Measurements from ENCODE around the gene ERVK3-1.
"Not testable (repeated sequence)": the region's sequence is repeated elsewhere in the genome, so short reads cannot be mapped to it uniquely, and the experiment has no call there.

ERVK3-1 gene

DNA sequence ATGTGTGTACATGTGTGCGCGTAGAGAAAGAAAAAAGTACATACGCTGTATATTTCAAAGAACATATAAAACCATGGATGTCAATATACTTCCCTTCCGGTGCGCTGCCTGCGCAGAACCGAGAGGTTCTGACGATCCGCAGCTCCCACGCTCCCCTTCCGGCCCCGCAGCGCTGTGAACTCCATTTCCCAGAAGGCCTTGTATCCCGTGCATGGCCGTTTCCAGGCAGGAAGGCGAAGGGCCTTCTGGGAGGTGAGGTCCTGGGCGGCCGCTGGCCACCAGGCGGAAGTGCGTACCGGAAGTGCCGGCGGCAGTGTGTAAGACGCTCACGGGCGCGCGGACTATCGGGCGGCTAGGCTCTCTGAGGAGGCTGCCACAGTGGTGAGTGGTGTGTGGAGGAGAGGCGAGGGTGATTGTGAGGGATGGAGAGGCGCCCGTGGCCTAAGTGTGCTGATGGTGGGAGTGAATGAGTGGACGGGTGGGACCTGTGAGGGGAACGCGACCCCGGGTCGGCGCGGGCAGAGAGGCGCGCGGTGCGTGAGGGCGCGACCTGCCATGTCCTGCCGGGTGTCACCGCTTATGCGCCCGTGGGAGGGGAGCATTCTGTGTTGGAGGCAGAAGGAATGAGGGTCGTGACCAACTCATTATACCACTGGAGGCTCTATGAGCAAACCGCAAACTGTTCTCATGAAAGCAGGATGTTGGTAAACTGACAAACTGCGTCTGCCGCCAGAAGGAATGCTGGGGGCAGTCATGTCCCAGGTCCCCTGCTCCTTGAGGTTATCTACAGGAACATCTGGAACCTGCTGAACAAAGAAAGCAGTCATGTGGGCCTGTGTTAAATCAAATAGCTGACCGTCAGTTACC is at the start of gene ERVK3-1:
ERVK3-1 (plus strand) TSS at position 313 of the 867 bp plus-strand sequence. CDS start 6,792 bp downstream, outside the sequence.
- DNase-seq (ENCODE audit: low read depth in 2 of 2), result peak; percentile 90 to 93

DNA sequence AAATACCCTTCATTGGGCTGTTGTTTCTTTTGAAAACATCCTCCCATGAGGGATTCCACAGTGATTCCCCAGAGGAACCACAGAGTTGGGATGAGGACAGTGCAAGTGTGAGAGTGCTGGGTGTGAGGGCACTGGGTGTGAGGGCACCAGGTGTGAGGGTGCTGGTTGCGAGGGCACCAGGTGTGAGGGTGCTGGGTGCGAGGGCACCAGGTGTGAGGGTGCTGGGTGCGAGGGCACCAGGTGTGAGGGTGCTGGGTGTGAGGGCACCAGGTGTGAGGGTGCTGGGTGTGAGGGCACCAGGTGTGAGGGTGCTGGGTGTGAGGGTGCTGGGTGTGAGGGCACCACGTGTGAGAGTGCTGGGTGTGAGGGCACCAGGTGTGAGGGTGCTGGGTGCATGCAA is 46.9 kb upstream of the ERVK3-1 start:
- not testable (repeated sequence) for DNase-seq (ENCODE audit: low read depth in 2 of 2)

DNA sequence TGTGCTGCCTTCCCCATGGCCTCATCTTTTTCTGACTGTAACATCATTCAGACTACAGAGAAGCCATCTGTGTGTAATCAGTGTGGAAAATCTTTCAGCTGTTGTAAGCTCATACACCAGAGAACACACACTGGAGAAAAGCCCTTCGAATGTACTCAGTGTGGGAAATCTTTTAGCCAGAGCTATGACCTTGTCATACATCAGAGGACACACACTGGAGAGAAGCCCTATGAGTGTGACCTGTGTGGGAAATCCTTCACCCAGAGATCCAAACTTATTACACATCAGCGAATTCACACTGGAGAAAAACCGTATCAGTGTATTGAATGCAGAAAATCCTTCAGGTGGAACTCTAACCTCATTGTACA is 43.6 kb upstream of the ERVK3-1 start:
- DNase-seq (ENCODE audit: low read depth in 2 of 2), result no peak

DNA sequence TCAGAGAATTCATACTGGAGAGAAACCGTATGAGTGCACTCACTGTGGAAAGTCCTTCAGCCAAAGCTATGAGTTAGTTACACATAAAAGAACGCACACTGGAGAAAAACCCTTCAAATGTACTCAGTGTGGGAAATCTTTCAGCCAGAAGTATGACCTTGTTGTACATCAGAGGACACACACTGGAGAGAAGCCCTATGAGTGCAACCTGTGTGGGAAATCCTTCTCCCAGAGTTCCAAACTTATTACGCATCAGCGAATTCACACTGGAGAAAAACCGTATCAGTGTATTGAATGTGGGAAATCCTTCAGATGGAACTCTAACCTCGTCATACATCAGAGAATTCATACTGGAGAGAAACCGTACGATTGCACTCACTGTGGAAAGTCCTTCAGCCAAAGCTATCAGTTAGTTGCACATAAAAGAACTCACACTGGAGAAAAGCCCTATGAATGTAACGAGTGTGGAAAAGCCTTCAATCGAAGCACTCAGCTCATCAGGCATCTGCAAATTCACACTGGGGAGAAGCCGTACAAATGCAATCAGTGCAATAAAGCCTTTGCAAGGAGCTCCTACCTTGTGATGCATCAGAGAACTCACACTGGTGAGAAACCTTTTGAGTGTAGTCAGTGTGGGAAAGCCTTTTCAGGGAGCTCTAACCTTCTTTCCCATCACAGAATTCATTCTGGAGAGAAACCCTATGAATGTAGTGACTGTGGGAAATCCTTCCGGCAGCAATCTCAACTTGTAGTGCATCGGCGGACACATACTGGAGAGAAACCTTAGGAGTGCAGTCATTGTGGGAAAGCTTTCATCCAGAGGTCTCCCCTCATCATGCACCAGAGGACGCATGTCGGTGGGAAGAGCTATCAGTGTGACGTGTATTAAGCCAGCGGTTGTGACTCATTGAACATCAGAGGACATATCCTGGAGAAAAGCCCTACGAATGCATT is 42.9 kb upstream of the ERVK3-1 start:
- DNase-seq (ENCODE audit: low read depth in 2 of 2), result no peak

- no peak for DNase-seq (ENCODE audit: low read depth in 2 of 2)
Measured at GRCh38 chr19:58262922-58263296, 42.3 kb upstream of the ERVK3-1 start.

GRCh38 chr19:58265100-58265499 is 40.1 kb upstream of the ERVK3-1 start:
- no peak for DNase-seq (ENCODE audit: low read depth in 2 of 2)

GRCh38 chr19:58268344-58268743 is 36.8 kb upstream of the ERVK3-1 start:
- no peak for DNase-seq (ENCODE audit: low read depth in 2 of 2)

- no peak for DNase-seq (ENCODE audit: low read depth in 2 of 2)
Measured at GRCh38 chr19:58274771-58275201, 30.4 kb upstream of the ERVK3-1 start.

GRCh38 chr19:58275564-58275963 is 29.6 kb upstream of the ERVK3-1 start:
- no peak for DNase-seq (ENCODE audit: low read depth in 2 of 2)

DNA sequence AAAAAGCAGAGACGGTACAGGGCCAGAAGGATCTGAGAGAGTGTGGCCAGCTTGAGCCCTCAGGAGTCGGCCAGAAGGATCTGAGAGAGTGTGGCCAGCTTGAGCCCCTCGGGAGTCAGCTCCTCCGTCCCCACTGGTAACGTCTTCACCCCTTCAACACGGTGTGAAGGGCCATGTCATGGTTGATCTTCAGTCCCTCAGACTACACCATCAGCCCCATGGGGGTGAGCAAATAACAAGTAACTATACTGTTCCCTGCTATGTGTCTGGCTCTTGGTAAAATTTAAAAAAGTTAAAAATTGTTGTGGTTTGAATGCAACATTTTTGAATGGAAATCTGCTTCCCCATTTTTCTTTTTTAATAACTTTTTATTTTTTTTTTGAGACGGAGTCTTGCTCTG is 28.0 kb upstream of the ERVK3-1 start:
- no peak for DNase-seq (ENCODE audit: low read depth in 2 of 2)

- no peak for DNase-seq (ENCODE audit: low read depth in 2 of 2)
Measured at GRCh38 chr19:58277748-58278540, 27.2 kb upstream of the ERVK3-1 start.

DNA sequence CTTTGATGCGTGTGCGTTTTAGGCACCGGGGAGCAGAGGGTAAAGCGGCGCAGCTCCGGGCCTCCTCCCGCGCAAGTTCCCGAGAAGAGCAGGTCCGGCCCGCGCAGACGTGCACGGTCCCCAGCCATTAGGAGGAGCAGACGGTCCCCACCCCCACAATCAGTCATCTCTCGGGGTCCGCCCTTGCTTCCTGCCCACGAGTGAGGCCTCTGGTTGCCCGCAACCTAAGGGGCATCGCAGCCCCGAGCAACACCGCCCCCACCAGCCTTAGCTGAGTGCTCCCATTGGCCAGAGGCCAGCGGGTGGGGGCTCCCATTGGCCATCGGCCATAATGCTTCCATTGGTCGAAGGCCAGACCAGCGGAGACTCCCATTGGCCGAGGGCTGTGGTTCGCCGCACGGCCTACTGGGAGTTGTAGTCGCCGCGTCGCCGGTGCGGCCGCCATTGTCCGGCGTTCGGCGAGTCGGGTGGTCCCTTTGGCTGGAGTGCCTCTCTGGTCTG is 26.6 kb upstream of the ERVK3-1 start, which contains the start of gene ZNF8:
ZNF8 (plus strand) TSS at position 415 of the 501 bp plus-strand sequence. CDS start 127 bp downstream, outside the sequence.
- peak; percentile 92 to 96 for DNase-seq (ENCODE audit: low read depth in 2 of 2)

GRCh38 chr19:58279042-58279924 is 25.9 kb upstream of the ERVK3-1 start:
- peak; percentile 27 to 37 for DNase-seq (ENCODE audit: low read depth in 2 of 2)

GRCh38 chr19:58279925-58280316 is 25.3 kb upstream of the ERVK3-1 start:
- DNase-seq (ENCODE audit: low read depth in 2 of 2), result no peak

GRCh38 chr19:58284199-58284598 is 21.0 kb upstream of the ERVK3-1 start:
- DNase-seq (ENCODE audit: low read depth in 2 of 2), result no peak

- DNase-seq (ENCODE audit: low read depth in 2 of 2), result no peak
Measured at GRCh38 chr19:58291943-58292342, 13.2 kb upstream of the ERVK3-1 start.

DNA sequence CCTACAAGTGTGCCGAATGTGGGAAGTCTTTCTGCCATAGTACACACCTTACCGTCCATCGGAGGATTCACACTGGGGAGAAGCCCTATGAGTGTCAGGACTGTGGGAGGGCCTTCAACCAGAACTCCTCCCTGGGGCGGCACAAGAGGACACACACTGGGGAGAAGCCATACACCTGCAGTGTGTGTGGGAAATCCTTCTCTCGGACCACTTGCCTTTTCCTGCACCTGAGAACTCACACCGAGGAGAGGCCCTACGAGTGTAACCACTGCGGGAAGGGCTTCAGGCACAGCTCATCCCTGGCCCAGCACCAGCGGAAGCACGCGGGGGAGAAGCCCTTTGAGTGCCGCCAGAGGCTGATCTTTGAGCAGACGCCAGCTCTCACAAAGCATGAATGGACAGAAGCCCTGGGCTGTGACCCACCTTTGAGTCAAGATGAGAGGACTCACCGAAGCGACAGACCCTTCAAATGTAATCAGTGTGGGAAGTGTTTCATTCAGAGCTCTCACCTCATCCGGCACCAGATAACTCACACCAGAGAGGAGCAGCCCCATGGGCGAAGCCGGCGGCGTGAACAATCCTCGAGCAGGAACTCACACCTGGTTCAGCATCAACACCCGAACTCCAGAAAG is 10.3 kb upstream of the ERVK3-1 start:
- DNase-seq (ENCODE audit: low read depth in 2 of 2), result no peak

- no peak for DNase-seq (ENCODE audit: low read depth in 2 of 2)
Measured at GRCh38 chr19:58296104-58296503, 9.1 kb upstream of the ERVK3-1 start.

GRCh38 chr19:58300620-58301019 is 4.6 kb upstream of the ERVK3-1 start:
- no peak for DNase-seq (ENCODE audit: low read depth in 2 of 2)

DNA sequence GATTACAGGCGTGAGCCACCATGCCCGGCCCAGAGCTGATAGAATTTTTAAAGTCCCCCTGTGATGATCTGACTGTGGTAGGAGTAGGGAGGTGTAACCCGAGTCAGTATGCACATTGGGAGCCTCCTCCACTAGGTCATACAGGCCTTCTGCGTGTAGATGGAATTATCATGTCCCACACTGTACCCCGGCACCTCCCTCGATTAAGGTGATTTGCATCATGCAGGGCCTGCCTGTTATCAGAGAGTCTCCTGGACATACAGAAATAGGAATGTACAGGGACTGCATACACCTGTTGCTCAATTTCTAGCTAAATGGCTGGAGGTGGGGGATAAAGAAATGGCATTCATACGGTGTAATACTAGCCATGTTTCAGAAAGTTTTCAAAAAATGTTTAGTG is 922 bp upstream of the ERVK3-1 start:
- DNase-seq (ENCODE audit: low read depth in 2 of 2), result no peak

All from stimulated activated CD8-positive, alpha-beta memory T cell treated with anti-CD3 and anti-CD28 coated beads, Interleukin-2, amount 100 ng/mL, for 48 hours (primary cell).